ENCODE data around the gene L1CAM.

The L1CAM gene

DNA sequence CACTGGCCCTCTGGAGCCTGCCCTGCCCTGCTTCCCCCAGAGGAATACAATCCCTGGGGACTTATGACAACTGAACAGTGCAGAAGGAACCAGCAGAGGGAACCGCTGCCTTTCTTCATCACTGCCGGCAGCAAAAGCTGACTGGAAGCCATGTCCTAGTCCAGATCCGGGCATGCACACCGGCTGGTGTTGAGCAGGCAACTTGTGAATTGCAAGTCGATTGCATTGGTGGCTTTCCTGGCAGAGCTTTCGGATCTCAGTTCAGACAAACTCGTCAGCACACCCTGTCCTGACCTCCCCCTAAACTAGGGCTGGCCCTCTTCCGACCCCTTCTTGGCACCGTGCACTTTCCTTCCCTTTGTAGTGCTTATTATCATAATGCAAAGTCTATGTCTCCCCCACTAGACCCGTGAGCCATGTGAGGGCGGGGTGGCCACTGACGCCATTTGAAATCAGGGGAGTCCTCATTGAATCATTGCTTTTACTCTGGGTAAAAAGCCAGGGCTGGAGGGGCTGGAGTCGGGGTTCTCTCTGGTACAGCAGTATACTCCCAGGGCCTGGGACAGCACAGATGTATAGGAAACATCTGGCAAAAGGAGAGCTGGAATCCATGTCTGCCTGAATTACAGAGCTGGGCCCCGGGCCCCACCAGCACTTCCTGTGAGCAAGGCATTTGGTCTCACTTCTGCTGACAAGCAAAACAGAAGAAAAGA lies 38.3 kb upstream of the L1CAM start:
- DNase-seq (ENCODE audit: low read depth in 4 of 4, low spot score in 1 of 4): no peak

DNA sequence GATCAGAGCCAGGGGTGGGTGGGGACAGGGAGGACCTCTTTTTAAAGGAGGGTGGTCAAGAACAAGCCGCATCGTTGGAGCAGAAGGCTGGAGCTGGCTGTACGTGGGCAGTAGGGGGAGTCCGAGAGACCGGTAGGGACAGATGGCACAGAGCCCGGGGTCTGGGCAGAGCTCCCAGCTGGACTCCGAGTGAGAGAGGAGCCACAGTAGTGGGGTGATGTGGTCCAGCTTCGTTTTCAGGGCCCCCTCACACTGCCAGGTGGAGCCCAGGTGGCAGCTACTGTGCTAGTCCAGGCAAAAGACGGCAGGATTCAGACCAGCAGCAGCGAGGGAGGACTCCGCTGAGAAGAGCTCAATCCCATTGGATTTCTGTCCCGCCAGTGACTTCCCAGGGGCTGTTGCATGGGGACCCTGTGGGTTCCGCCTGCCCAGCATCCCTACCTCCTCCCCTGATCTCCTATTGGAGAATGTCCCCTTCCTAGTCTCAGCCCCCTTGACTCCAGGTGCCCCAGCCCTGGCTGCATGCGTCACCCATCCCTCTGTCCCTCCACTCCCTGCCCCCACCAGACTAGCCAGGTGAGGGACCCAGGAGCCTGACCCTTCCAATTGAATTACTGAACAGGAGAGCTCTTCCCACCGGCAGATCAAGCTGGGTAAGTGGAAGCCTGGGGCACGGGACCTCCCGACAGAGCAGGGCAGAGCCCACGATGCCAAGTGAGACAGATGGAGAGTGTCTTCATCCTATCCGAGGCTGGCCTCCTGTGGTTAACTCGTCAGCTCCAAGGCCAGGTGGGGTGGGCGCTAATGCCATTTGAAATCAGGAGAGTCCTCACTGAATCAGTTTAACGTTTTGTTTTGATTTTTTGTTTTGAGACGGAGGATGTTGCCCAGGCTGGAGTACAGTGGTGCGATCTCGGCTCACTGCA lies 37.2 kb upstream of the L1CAM start:
- no peak for DNase-seq (ENCODE audit: low read depth in 4 of 4, low spot score in 1 of 4)

DNA sequence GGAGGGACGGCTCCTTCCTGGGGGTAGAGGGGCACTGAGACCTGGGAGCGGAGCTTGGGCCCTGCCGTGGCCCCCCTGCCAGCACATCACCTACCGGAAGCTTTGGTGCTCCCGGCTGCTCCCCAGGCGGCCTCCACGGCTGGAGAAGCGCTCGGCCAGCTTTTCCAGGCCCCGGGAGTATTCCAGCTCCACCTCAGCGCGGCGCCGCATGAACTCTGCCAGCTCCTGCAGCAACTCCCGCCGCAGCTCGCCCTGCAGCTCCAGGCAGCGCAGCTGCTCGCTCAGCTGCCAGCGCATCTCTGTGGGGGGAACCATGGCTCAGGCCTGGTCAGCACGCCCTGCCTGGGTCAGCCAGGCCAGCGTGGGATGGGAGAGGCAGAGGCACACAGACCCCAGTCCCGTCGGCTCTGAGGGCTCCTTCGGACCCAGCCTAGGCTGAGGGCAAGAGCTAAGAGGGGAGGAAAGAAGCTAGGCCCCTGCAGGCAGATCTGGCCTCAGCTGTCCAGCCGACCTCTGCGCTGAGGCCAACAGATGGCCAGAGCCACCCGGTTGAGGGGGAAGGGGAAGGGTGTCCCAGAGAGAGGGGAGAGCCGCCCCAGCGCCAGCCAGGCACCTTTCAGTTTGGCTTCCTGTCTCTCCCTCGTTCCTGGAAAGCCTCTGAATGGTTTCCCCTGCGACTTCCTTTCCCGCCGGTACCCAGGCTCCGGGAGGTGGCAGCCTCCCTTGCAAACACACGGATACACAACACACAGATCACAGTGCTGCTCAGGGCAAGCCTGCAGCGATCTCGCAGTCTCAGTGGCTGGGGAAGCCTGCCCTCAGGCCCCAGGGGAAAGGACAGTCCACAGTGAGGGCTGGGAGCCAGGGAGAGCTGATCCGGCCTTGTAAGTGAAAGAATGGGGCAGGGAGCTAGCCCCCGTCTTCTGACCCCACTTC lies 35.8 kb upstream of the L1CAM start:
- DNase-seq (ENCODE audit: low read depth in 4 of 4, low spot score in 1 of 4): no peak

DNA sequence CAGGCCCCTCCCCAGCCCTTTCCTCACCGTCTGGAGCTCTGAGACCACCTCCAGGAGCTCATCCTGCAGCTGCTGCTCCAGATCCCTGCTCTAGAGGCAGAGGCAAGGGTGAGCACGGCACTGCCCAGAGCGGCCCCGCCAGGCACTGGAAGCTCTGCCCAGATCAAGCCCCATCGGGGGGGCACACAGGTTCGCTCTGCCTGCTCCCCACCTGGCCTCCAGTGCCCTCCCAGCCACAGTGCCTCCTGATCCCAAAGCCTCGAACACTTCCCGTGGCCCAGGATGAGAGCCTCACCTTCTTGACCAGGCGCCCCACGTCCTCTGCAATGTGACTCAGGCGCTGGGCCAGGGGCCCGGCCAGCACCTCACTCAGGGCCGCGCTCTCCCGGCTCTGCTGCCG lies 35.1 kb upstream of the L1CAM start:
- DNase-seq (ENCODE audit: low read depth in 4 of 4, low spot score in 1 of 4): no peak

DNA sequence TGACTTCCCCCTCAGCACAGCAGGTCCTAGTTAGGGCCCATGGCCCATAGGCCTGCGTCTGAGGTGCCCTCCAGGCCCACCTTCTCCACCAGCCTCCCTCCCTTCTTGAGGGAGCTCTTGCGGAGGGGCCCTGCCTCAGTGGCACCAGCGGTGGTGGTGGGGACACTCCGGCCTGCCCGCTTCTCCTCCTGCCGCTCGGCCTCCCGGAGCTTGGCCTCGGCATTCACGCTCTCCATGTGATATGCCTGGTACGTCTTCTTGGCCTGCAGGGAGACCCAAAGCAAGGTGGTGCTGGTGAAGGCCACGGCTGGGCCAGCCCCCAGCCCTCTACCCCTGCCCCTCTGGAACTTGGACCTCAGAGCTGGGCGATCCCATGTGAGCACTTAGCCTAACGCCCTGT lies 34.6 kb upstream of the L1CAM start:
- no peak for DNase-seq (ENCODE audit: low read depth in 4 of 4, low spot score in 1 of 4)

DNA sequence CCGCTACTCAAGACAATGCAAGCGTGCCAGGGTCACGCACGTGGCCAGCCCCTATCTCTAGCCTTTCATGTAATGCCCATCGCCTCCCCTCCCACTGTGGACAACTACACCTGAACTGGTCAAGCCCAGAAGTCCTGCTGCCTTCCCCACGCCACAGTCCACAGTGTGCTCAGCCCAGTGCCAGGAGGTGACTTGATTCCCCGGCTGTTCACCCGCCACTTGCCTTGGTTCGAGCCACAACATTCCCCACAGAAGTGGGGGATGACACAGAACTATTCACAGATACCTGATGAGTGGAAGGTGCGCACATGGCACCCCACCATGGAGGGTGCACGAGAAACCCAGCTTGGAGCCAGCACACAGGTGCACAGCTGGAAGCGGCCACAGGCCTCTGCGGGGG lies 33.3 kb upstream of the L1CAM start:
- DNase-seq (ENCODE audit: low read depth in 4 of 4, low spot score in 1 of 4): no peak

DNA sequence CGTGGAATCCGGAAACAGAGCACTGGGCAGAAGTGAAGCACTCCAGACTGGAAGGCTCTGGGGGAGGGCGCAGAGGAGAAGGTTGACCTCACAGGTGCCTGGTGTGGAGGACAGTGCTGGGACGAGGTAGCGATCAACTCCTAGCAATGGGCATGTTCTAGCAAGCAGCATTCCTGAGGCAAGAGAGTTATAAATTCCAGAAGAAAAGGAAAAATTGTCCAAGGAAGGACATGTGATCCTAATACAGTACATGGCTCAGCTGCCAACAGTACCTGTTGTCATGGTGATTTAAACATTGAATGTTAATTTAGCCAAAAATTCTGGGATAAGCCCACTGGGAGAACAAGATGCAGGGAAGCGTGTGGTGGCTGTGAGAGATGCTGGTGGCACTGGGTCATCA lies 31.9 kb upstream of the L1CAM start:
- no peak for DNase-seq (ENCODE audit: low read depth in 4 of 4, low spot score in 1 of 4)

DNA sequence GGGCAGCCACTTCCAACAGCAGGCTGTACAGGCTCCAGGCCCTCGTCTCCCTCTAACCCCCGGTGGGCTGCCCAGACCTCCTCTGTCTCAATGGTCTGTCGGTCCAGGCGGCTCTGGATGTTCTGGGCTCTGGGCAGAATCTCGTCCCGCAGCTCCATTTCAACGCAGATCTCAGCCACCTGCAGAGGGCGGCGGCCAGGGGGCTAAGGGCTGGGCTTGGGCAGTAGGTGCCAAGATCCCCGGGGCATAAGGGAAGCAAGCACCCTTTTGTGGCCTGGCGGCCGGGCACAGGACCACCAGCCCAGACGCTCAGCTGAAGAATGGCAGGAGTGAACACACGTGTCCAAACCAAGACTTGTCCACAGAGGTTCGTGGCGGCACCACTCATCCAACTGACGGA lies 27.7 kb upstream of the L1CAM start:
- DNase-seq (ENCODE audit: low read depth in 4 of 4, low spot score in 1 of 4): no peak

DNA sequence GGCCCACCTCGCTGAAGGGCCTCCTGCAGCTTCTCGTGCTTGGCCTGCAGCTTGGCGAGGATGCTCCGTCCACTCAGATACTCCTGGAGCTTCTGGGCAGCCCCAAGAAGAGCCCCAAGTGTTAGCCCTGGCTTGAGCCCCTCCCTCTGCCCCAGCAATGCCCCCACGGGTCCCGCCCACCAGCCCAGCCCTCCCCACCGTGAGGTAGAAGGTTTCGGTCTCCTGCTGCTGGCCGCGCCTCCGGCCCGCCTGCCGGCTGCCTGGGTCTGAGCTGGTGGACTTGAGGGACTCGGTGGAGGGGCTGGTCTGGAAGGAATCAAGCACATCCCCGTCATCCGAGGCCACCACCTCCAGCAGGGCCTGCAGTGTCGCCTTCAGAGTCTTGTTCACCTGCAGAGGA lies 27.2 kb upstream of the L1CAM start:
- DNase-seq (ENCODE audit: low read depth in 4 of 4, low spot score in 1 of 4): no peak

DNA sequence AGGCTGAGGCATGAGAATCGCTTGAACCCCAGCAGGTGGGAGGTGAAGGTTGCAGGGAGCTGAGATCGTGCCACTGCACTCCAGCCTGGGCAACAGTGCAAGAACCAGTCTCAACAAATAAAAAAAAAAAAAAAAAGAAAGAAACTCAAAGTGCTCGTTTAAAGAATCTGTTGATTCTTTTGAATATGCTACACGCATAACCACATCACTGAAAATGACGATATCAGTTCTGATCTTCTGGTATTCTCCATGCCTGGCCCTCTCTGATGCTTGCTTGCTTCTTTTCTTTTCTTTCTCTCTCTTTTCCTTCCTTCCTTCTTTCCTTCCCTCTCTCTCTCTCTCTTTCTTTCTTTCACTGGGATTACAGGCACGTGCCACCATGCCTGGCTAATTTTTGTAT lies 25.8 kb upstream of the L1CAM start:
- DNase-seq (ENCODE audit: low read depth in 4 of 4, low spot score in 1 of 4): no peak

DNA sequence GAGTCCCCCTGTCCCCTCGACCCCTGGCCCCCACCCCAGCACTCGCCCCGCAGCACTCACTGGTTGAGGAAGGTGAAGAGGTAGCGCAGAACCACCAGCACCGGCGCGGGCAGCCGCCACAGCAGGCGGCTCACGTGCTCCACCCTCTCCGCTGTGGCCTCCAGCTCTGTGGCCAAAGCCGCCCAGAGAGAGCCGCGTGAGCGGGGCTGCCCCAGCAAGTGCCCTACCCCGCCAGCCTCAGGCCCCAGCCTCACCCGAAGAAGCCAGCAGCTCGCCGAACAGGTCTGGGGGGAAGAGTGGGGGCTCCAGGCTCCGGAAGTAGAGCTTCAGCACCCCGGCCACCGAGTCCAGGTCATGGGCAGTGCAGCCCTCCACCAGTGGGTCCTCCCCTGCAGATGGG lies 24.5 kb upstream of the L1CAM start:
- no peak for DNase-seq (ENCODE audit: low read depth in 4 of 4, low spot score in 1 of 4)

DNA sequence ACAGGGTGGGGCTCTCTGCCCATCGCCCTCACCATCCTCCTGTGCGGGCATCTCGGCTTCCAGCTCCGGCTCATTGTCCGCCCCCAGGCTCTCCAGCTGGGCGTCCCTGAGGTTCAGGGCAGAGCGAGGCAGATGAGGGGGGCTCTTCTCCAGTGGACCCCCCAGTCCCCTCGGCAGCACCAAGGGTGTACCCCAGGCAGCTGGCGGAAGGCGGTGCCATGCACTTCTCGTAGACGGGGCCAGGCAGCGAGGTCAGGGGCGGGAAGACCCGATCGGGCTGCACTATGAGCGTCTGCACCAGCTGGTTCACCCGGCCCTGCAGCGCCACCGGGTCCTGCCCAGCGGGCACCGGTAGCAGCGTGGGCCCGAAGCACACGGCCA lies 24.0 kb upstream of the L1CAM start:
- DNase-seq (ENCODE audit: low read depth in 4 of 4, low spot score in 1 of 4): no peak

DNA sequence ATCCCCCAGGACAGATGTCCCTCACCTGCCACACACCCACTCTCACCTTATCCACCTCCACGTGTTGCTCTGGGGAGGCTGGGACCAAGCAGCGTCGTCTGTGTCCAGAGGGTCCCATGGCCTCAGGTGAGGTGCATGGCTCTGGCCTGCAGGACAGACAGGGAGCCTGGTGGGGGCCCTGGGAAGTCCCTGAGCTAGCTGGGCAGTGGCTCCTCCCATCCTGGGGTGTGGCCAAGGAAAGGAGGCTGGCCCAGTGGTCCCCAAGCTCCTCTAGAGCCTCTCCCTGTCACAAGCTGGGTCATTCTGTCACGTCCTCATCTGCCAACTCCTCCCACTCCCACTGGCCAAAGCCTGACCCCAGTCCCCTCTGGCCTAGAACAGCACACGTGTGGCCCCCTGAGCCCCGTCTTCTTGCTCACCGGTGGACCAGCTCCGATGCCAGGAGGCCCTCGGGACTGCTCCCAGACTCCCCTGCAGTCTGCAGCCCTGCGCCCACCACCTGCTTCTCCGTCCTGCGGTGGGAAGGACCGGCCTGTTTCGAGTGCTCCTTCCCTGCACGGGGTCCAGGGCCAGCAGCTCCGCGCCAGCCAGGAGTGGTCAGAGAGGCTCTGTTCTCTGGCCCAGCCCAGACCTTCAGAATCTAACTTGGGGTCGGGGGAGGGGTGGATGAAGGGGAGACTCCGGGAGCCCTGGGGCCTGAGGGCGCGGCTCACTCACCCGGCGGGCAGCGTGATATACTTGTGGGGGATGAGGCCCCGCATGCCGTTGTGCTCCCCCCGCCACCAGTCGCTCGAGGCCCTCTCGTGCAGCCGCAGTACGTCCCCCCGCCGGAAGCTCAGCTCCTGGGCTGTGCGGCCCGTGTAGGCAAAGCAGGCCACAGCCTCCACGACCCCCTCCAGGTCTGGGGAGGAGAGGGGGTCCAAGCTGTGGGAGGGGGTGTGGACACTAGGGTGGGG lies 23.3 kb upstream of the L1CAM start:
- DNase-seq (ENCODE audit: low read depth in 4 of 4, low spot score in 1 of 4): no peak

DNA sequence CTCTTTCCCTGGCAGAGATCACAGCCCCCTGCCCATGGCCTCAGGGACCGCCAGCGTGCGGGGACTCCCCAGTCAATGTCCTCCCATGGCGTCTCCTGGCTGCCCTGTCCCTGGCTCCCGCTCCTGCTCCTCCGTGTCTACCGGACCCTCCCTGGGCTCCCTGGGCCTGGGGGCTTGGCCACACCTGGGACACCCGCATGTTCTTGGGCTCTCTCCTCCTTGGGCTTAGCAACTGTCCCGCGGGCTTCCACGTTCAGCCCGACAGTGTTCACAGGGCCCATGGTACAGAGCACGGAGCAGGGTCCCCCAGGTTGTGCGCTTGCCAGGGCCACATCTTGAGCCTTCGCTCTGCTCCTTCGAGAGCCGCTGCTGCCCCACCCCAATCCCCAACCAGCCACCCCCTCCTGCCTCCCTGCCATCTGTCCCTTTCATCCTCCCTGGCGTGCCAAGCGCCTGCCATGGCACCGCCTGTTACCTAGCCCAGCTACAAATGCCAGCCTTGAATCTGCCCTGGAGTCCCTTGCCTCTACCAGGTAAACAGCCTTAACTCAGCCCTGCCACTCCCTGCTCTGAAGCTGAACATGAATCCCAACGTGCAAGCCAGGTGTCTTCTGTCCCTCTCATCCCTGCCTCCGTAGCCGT lies 22.4 kb upstream of the L1CAM start:
- DNase-seq (ENCODE audit: low read depth in 4 of 4, low spot score in 1 of 4): no peak

DNA sequence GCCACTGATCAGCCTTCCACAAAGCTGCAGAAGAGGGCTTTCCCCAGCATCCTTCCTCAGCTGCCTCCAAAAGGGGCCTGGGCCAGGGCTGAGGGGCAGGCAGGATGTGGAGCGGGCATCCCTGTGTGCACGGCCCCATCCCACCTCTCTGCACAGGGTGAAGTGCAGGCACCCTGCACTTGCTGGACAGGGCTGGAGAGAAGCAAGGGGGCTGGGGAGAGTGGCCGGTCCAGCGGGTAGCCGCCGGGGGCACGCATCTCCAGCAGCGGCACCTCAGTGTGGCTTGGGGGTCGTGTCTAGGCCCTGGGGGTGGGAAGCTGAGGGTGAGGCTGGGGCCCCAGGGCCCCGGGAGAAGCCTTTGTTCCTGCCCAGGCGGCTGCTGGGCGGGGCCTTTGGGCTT lies 21.5 kb upstream of the L1CAM start:
- DNase-seq (ENCODE audit: low read depth in 4 of 4, low spot score in 1 of 4): no peak

DNA sequence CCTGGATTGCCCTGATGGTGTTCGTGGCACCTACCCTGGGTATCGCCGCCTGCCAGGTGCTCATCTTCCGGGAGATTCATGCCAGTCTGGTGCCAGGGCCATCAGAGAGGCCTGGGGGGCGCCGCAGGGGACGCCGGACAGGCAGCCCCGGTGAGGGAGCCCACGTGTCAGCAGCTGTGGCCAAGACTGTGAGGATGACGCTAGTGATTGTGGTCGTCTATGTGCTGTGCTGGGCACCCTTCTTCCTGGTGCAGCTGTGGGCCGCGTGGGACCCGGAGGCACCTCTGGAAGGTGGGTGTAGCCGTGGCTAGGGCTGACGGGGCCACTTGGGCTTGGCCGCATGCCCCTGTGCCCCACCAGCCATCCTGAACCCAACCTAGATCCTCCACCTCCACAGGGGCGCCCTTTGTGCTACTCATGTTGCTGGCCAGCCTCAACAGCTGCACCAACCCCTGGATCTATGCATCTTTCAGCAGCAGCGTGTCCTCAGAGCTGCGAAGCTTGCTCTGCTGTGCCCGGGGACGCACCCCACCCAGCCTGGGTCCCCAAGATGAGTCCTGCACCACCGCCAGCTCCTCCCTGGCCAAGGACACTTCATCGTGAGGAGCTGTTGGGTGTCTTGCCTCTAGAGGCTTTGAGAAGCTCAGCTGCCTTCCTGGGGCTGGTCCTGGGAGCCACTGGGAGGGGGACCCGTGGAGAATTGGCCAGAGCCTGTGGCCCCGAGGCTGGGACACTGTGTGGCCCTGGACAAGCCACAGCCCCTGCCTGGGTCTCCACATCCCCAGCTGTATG lies 20.3 kb upstream of the L1CAM start:
- no peak for DNase-seq (ENCODE audit: low read depth in 4 of 4, low spot score in 1 of 4)

DNA sequence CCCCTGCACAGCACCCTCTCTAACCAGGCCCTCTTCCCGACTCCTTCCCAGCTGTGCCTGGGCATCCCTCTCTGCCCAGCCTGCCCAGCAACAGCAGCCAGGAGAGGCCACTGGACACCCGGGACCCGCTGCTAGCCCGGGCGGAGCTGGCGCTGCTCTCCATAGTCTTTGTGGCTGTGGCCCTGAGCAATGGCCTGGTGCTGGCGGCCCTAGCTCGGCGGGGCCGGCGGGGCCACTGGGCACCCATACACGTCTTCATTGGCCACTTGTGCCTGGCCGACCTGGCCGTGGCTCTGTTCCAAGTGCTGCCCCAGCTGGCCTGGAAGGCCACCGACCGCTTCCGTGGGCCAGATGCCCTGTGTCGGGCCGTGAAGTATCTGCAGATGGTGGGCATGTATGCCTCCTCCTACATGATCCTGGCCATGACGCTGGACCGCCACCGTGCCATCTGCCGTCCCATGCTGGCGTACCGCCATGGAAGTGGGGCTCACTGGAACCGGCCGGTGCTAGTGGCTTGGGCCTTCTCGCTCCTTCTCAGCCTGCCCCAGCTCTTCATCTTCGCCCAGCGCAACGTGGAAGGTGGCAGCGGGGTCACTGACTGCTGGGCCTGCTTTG lies 19.6 kb upstream of the L1CAM start:
- DNase-seq (ENCODE audit: low read depth in 4 of 4, low spot score in 1 of 4): no peak

All from stimulated activated CD4-positive, alpha-beta T cell treated with anti-CD3 and anti-CD28 coated beads, Interleukin-1b, Interleukin-23, amount 100 ng/mL, for 24 hours (primary cell).